HepG2 (cell line): ENCODE results near the gene MTHFD2. TPM values are rescaled to one million over a fixed set of nuclear protein-coding genes. Genes with fewer than 3 reads are reported as not detected.
A peak's percentile ranks its signal among the peaks of the same experiment; 100 is the strongest.

Experiments used
- CREB3 ChIP-seq: sonication (generic); formaldehyde crosslinking; IDR thresholded peaks from 2 replicates; pipeline ENCODE4 v1.5.0; 2020; ENCODE audit warnings: missing genetic modification reagents
- KMT2B ChIP-seq: IDR thresholded peaks from 2 replicates; pipeline ENCODE4 v1.6.1; 2016; ENCODE audit warnings: missing genetic modification reagents, missing compliant biosample characterization
- LRRFIP1 ChIP-seq: sonication (generic); formaldehyde crosslinking; conservative IDR thresholded peaks from 2 replicates; pipeline ENCODE4 v1.4.0; 2020; ENCODE audit warnings: missing genetic modification reagents
- NR2C2 ChIP-seq: sonication (generic); formaldehyde crosslinking; IDR thresholded peaks from 2 replicates; pipeline ENCODE4 v1.4.0; 2020; ENCODE audit warnings: missing genetic modification reagents, mild to moderate bottlenecking, moderate library complexity, borderline replicate concordance
- PLRG1 ChIP-seq: fragments of 450-650 bp; conservative IDR thresholded peaks from 2 replicates; pipeline ENCODE4 v1.6.1; 2016
- RCOR2 ChIP-seq: IDR thresholded peaks from 2 replicates; pipeline ENCODE4 v1.6.1; 2016; ENCODE audit warnings: missing biosample characterization, missing genetic modification reagents
- RORA ChIP-seq: sonication (generic); formaldehyde crosslinking; IDR thresholded peaks from 2 replicates; pipeline ENCODE4 v1.5.0; 2020; ENCODE audit warnings: mild to moderate bottlenecking, missing genetic modification reagents, moderate library complexity
- SNAI1 ChIP-seq: sonication (generic); formaldehyde crosslinking; IDR thresholded peaks from 2 replicates; pipeline ENCODE4 v1.5.0; 2020; ENCODE audit warnings: mild to moderate bottlenecking, missing genetic modification reagents, borderline replicate concordance
- TEAD3 ChIP-seq: optimal IDR thresholded peaks from 2 replicates; pipeline ENCODE3; 2016; ENCODE audit warnings: borderline replicate concordance
- THAP9 ChIP-seq: sonication (generic); formaldehyde crosslinking; IDR thresholded peaks from 2 replicates; pipeline ENCODE4; 2020; ENCODE audit warnings: missing genetic modification reagents, mild to moderate bottlenecking, borderline replicate concordance
- TSC22D2 ChIP-seq: sonication (generic); formaldehyde crosslinking; IDR thresholded peaks from 2 replicates; pipeline ENCODE4 v1.5.1; 2020; ENCODE audit warnings: missing genetic modification reagents, mild to moderate bottlenecking, borderline replicate concordance
- ZBTB43 ChIP-seq: sonication (generic); formaldehyde crosslinking; conservative IDR thresholded peaks from 2 replicates; pipeline ENCODE4 v1.4.0; 2020; ENCODE audit warnings: missing genetic modification reagents
- ZEB1 ChIP-seq: IDR thresholded peaks from 2 replicates; pipeline ENCODE4 v1.6.1; 2012; ENCODE audit warnings: mild to moderate bottlenecking, low read depth, inconsistent platforms; ENCODE audit not compliant: insufficient replicate concordance
- ZKSCAN8 ChIP-seq: IDR thresholded peaks from 2 replicates; pipeline ENCODE4 v1.6.1; 2016; ENCODE audit warnings: borderline replicate concordance, missing genetic modification reagents, missing compliant biosample characterization
- ZNF460 ChIP-seq: sonication (generic); formaldehyde crosslinking; IDR thresholded peaks from 2 replicates; pipeline ENCODE4 v1.5.1; 2020; ENCODE audit warnings: missing genetic modification reagents, mild to moderate bottlenecking, borderline replicate concordance
- ZNF629 ChIP-seq: sonication (generic); formaldehyde crosslinking; conservative IDR thresholded peaks from 2 replicates; pipeline ENCODE4 v1.5.0; 2020; ENCODE audit warnings: missing genetic modification reagents
- ZNF670 ChIP-seq: sonication (generic); formaldehyde crosslinking; IDR thresholded peaks from 2 replicates; pipeline ENCODE4 v1.8.0; 2022; ENCODE audit warnings: mild to moderate bottlenecking, missing genetic modification reagents, borderline replicate concordance
- ZUFSP ChIP-seq: sonication (generic); formaldehyde crosslinking; IDR thresholded peaks from 2 replicates; pipeline ENCODE4 v1.9.0; 2021; ENCODE audit warnings: missing genetic modification reagents, mild to moderate bottlenecking, borderline replicate concordance
- polyA plus RNA-seq, 8 experiments: library from polyadenylated mRNA; depleted of rRNA in 3 of 8; stranded (reverse) in 7 of 8; unstranded in 1 of 8; fragments of >200 nt; fragmentation: Illumina TruSeq in 4 of 8; extraction: Trizol in 4 of 8; gene quantifications; 2 replicates each; pipeline versions ENCODE4 v1.2.1 to v1.2.3, GENCODE V29; 2011 to 2016; ENCODE audit warnings: low read depth in 4 of 8, missing spikeins in 1 of 8, mixed read lengths in 1 of 8; ENCODE audit not compliant: insufficient read depth in 1 of 8
- total RNA-seq, 5 experiments: library from RNA; depleted of rRNA; stranded (reverse); fragments of >200 nt; fragmentation: Illumina TruSeq; extraction: Trizol; gene quantifications; 2 replicates each; pipeline ENCODE4 v1.2.3, GENCODE V29; 2016; ENCODE audit warnings: low read depth in 1 of 5

The MTHFD2 gene
- total and polyA plus RNA-seq, 2 of the 13 experiments (the other 11 are each of a cell fraction or from before 2014, with no cell fraction given): 188 to 269 TPM

- TF ChIP-seq THAP9 (CRISPR knock-in tag) (no peak), CREB3 (no peak), KMT2B (CRISPR knock-in tag) (0 out of 2 replicates have a peak, but pooled peaks have one; percentile 12), ZNF670 (CRISPR knock-in tag) (peak; percentile 52; the same call in 1 of the 2 replicates), TEAD3 (CRISPR knock-in tag) (no peak), LRRFIP1 (no peak), SNAI1 (CRISPR knock-in tag) (no peak), TSC22D2 (CRISPR knock-in tag) (no peak), ZUFSP (CRISPR knock-in tag) (no peak), ZEB1 (no peak), ZBTB43 (CRISPR knock-in tag) (no peak), ZNF629 (CRISPR knock-in tag) (0 out of 2 replicates have a peak, but pooled peaks have one; percentile 5), RCOR2 (CRISPR knock-in tag) (peak; percentile 25; the same call in 1 of the 2 replicates), ZNF460 (CRISPR knock-in tag) (peak; percentile 96), NR2C2 (CRISPR knock-in tag) (no peak; the same call in 1 of the 2 replicates), RORA (no peak), PLRG1 (no peak), ZKSCAN8 (0 out of 2 replicates have a peak, but pooled peaks have one; percentile 7)
Measured at GRCh38 chr2:74179063-74179865, 19.2 kb upstream of the MTHFD2 start (continued).
